DOHH2 (cell line): Measurements from ENCODE around the gene CERS2.
A peak's percentile ranks its signal among the peaks of the same experiment; 100 is the strongest.

ENCODE experiments used
- H3F3A ChIP-seq: fragments of 200-600 bp; sonication (generic), shearing (Covaris generic); 2 replicates; pipeline ENCODE4 v1.6.0; 2016; ENCODE audit warnings: antibody characterized with exemption, mild to moderate bottlenecking; ENCODE audit not compliant: control insufficient read depth, insufficient read depth
- H3K27ac ChIP-seq: fragments of 200-600 bp; sonication (generic); 2 replicates; pipeline ENCODE4 v1.5.1; 2014; ENCODE audit warnings: low read depth, mild to moderate bottlenecking, low read length, moderate library complexity
- H3K27me3 ChIP-seq: fragments of 200-600 bp; sonication (generic); 2 replicates; pipeline ENCODE4 v1.6.1; 2014; ENCODE audit warnings: mild to moderate bottlenecking, low read length, mixed read lengths; ENCODE audit not compliant: control insufficient read depth
- H3K36me3 ChIP-seq: fragments of 200-600 bp; sonication (generic); 2 replicates; pipeline ENCODE4 v1.6.1; 2014; ENCODE audit warnings: mild to moderate bottlenecking, low read length, moderate library complexity, mixed read lengths; ENCODE audit not compliant: control insufficient read depth
- H3K4me1 ChIP-seq: fragments of 200-600 bp; sonication (generic); 2 replicates; pipeline ENCODE4 v1.6.1; 2014; ENCODE audit warnings: mild to moderate bottlenecking, low read length, mixed read lengths; ENCODE audit not compliant: control insufficient read depth
- H3K4me2 ChIP-seq: fragments of 200-600 bp; sonication (generic); 2 replicates; pipeline ENCODE4 v1.6.0; 2014; ENCODE audit warnings: mild to moderate bottlenecking, low read length, moderate library complexity
- H3K4me3 ChIP-seq: fragments of 200-600 bp; sonication (generic); 2 replicates; pipeline ENCODE4 v1.5.1; 2014; ENCODE audit warnings: mild to moderate bottlenecking, low read length, mixed read lengths
- H3K79me2 ChIP-seq: fragments of 200-600 bp; sonication (generic); 2 replicates; pipeline ENCODE4 v1.6.1; 2014; ENCODE audit warnings: mild to moderate bottlenecking, low read length, mixed read lengths; ENCODE audit not compliant: control insufficient read depth
- H3K9me2 ChIP-seq: fragments of 200-600 bp; sonication (generic); replicated peaks from 2 replicates; pipeline ENCODE4 v1.6.1; 2014; ENCODE audit warnings: mild to moderate bottlenecking, low read length, mixed read lengths; ENCODE audit not compliant: control insufficient read depth
- H3K9me3 ChIP-seq: fragments of 200-600 bp; sonication (generic); 2 replicates; pipeline ENCODE4 v1.6.1; 2014; ENCODE audit warnings: antibody characterized with exemption, low read length, mixed read lengths; ENCODE audit not compliant: control insufficient read depth, insufficient read depth
- H4K20me1 ChIP-seq: fragments of 200-600 bp; sonication (generic); 2 replicates; pipeline ENCODE4 v1.6.0; 2014; ENCODE audit warnings: low read depth, mild to moderate bottlenecking, antibody characterized with exemption, low read length, moderate library complexity; ENCODE audit not compliant: control insufficient read depth, insufficient read depth
- CTCF ChIP-seq: fragments of 200-600 bp; sonication (generic); IDR thresholded peaks from one replicate; pipeline ENCODE4 v1.5.1; 2014; ENCODE audit warnings: antibody characterized with exemption, mild to moderate bottlenecking, low read depth, low read length; ENCODE audit not compliant: poor library complexity, severe bottlenecking
- EZH2phosphoT487 ChIP-seq: fragments of 200-600 bp; sonication (generic); IDR thresholded peaks from 2 replicates; pipeline ENCODE4 v1.6.1; 2017; ENCODE audit warnings: borderline replicate concordance, mild to moderate bottlenecking, antibody characterized with exemption, low read length, moderate library complexity, mixed read lengths

CERS2 gene

GRCh38 chr1:151011154-151011850 lies 36.7 kb upstream of the CERS2 start:
- TF ChIP-seq CTCF (no peak), EZH2phosphoT487 (no peak)
- no peaks in the 10 kb centered on the region for H3K27me3 ChIP-seq
- H3K4me3 ChIP-seq, result no peak overlapping the region
- 0 out of 2 replicates have a peak, but pooled peaks cover 3% of the 10 kb centered on the region for H3K36me3 ChIP-seq
- peaks cover 24% of the 10 kb centered on the region for H3K79me2 ChIP-seq
- no peaks in the 10 kb centered on the region for H3K9me3 ChIP-seq
- no peak overlapping the region for H3K27ac ChIP-seq
- no peak overlapping the region for H3K4me2 ChIP-seq
- H3K4me1 ChIP-seq, result peaks cover 28% of the 10 kb centered on the region
- peaks cover 6% of the 10 kb centered on the region for H3F3A ChIP-seq
- no peaks in the 10 kb centered on the region for H3K9me2 ChIP-seq
- no peaks in the 10 kb centered on the region for H4K20me1 ChIP-seq

- Histone ChIP-seq H3K4me2 (no peak overlapping the region), H4K20me1 (no peaks in the 10 kb centered on the region), H3K9me3 (no peaks in the 10 kb centered on the region), H3K36me3 (0 out of 2 replicates have a peak, but pooled peaks cover 3% of the 10 kb centered on the region), H3K4me1 (peaks cover 38% of the 10 kb centered on the region), H3K9me2 (no peaks in the 10 kb centered on the region), H3K4me3 (no peak overlapping the region), H3K79me2 (peaks cover 24% of the 10 kb centered on the region), H3K27ac (no peak overlapping the region), H3K27me3 (no peaks in the 10 kb centered on the region), H3F3A (peaks cover 6% of the 10 kb centered on the region)
- no peak for TF ChIP-seq EZH2phosphoT487
- TF ChIP-seq CTCF, result no peak
Measured at GRCh38 chr1:151010346-151010726, 35.7 kb upstream of the CERS2 start.

GRCh38 chr1:151009674-151010345 lies 35.2 kb upstream of the CERS2 start:
- H3K4me3 ChIP-seq, result peak overlapping the region; percentile 96
- H3K27me3 ChIP-seq, result no peaks in the 10 kb centered on the region
- H3K4me1 ChIP-seq, result peaks cover 41% of the 10 kb centered on the region

More at GRCh38 chr1:151009674-151010345, 35.2 kb upstream of the CERS2 start:
- peaks cover 6% of the 10 kb centered on the region for H3F3A ChIP-seq
- 0 out of 2 replicates have a peak, but pooled peaks cover 3% of the 10 kb centered on the region for H3K36me3 ChIP-seq
- no peaks in the 10 kb centered on the region for H3K9me2 ChIP-seq
- TF ChIP-seq CTCF (no peak), EZH2phosphoT487 (no peak)
- H3K27ac ChIP-seq, result no peak overlapping the region
- no peaks in the 10 kb centered on the region for H3K9me3 ChIP-seq
- H3K4me2 ChIP-seq, result peak overlapping the region; percentile 90
- no peaks in the 10 kb centered on the region for H4K20me1 ChIP-seq
- peaks cover 24% of the 10 kb centered on the region for H3K79me2 ChIP-seq
